HG02943 (cell line): ENCODE measurements around the gene SCRN1.
"Not testable (repeated sequence)": the region's sequence is repeated elsewhere in the genome, so short reads cannot be mapped to it uniquely, and the experiment has no call there.

ENCODE experiments used
- ATAC-seq: cut with Tn5 transposase; IDR thresholded peaks from one replicate; pipeline ENCODE4 v1.9.1; 2021; ENCODE audit warnings: mild to moderate bottlenecking, low read depth, moderate library complexity; ENCODE audit not compliant: unreplicated experiment

SCRN1 gene

DNA sequence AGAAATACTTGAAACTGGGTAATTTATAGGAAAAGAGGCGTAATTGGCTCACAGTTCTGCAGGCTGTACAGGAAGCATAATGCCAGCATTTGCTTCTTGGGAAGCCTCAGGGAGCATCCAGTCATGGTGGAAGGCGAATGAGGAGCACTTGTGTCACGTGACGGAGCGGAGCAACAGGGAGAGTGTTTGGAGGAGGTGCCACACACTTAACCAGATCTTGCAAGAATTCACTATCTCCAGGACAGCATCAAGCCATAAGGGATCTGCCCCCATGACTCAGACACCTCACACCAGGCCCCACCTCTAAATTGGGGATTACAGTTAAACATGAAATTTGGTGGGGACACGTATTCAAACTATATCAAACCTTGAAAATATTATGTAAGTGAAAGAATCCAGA, 94.0 kb downstream of the SCRN1 start:
- no peak for ATAC-seq

DNA sequence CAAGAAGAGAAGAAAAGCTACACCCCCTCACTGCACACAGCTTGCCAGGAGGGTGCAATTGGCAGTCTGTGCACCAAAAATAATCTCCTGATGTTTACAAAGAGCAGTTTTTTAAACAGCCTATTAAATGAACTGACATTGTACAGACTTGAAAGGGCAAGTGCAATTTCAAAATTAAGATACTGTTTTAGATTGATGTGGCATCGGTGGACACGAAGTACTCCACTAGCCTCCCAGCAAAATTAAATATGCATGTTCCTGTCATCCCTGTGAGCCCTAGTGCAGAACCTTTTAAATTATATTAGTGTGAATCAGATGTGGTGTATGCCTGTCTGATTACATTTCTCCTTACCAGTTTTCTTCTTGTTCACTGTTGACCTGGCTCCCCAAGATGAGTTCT, 95.3 kb downstream of the SCRN1 start:
- ATAC-seq = no peak

DNA sequence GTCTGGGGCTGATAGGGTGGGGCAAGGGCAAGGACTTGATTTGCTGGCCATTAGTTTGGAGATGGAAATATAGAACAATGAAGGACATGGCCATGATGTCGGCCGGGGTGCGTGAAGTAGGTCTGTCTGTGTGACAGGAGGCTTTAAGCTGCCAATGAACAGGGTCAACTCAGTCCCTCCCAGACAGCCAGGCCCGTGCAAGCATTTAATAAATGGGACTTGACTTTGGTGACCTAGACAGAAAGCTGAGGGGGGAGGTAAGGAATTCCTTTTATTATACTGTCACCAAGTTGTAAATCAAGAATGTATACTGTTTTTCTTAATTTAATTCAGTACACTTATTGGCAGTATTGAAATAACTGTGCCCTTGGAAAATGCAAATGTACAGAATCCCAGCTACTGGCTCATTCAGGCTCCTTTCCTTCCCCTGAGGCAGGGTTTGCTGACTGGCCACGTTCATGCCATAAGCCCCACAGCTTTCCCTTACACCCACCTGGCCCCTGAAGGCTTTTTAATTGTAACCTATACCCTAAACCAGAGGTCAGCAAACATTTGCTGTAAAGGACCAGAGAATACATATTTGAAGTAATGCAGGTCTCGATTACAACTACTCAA, 96.1 kb downstream of the SCRN1 start:
- no peak for ATAC-seq

DNA sequence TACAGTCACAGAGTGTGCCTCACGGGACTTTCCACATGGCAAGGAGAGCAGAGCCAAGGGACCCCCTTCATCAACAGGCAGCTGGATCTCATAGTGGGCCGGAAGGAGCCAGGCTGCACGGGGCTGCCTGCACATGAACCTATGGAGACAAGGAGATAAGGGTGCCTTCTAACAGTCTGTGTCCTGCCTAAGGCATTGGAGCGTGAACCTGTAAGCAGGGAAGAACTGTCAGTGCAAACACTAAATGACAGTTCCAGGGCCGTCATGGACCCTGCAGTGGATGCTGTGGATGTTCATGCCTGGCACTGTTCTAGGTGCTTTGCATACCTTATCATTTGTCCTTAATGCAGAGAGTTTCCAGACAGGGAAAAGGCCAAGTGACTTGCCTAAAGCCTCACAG, 97.4 kb downstream of the SCRN1 start:
- ATAC-seq = no peak

DNA sequence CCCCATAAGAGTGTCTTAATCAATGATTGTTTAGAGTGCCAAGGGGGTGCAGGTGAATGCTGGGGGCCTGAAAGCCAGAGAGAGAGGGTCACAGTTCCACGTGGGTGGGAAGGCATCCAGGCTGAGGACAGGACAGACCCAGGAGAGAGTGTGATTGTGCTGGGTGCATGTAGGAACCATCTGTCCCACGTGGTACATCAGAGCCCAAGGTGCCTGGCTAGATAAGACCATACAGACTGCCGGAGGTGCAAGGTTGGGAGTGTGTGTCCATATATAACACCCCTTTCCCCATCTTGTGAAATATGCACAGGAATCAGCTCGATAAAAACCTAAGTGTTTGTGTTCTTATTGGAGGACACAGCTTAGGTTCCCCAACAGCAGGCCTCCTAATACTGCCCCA, 97.8 kb downstream of the SCRN1 start:
- ATAC-seq = no peak

DNA sequence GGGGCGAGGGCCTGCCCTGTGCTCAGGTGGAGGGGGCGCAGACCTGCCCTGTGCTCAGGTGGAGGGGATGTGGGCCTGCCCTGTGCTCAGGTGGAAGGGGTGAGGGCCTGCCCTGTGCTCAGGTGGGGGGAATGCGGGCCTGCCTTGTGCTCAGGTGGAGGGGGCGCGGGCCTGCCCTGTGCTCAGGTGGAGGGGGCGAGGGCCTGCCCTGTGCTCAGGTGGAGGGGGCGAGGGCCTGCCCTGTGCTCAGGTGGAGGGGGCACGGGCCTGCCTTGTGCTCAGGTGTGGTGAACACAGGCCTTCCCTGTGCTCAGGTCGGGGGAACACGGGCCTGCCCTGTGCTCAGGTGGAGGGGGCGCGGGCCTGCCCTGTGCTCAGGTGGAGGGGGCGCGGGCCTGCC, 98.8 kb downstream of the SCRN1 start:
- not testable (repeated sequence) for ATAC-seq

DNA sequence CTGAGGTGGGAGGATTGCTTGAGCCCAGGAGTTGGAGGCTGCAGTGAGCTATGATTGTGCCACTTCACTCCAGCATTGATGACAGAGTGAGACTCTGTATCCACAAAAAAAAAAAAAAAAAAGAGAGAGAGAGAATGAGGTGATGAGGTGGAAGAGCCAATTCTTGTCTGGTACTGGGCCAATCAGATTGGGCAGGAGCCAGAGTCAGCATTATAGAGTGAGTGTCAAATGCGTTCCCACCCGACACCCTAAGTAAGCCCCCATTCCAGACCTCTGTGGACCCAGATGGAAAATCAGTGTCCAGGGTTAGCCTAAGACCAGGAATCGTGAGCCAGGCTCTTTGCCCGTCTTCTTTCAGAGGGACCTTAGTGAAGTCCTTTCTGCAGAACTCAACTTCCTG, 99.3 kb downstream of the SCRN1 start:
- ATAC-seq = no peak

DNA sequence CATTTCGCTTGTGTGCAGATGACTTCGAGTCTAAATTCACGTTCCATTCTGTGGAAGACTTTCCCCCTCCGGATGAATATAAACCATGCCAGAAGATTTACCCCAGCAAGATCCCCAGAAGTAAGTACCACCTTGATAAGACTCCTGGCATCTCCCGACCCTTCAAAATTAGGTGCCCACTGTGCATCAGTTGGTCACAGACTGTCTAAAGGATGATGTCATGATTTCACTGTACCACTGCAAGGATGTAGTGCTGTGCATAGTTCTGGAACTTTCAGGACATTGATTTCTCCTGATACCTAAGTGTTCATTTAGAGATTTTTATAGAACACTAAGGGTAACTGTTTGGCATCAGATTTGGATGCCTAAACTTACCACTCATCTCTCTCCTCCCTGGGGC, 100.3 kb downstream of the SCRN1 start:
- no peak for ATAC-seq

DNA sequence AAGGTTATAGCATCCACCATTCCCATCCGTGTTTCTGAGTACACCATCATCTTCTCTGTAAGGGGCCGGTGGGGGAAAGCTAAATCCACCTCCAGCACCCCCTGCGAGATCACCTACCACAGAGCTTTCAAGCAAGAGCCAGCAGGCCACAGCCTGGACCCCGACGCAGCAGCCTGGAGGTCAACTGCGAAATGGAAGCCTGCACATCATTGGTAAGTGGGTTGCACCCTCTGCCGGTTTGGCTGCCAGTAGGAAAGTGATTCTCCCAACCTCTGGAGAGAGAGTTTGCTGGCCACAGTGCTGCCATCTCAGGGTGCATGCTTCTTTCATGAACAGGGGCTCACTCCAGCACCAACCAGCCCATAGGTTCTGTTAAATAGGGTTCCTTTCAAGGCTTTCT, 101.6 kb downstream of the SCRN1 start:
- ATAC-seq = no peak

DNA sequence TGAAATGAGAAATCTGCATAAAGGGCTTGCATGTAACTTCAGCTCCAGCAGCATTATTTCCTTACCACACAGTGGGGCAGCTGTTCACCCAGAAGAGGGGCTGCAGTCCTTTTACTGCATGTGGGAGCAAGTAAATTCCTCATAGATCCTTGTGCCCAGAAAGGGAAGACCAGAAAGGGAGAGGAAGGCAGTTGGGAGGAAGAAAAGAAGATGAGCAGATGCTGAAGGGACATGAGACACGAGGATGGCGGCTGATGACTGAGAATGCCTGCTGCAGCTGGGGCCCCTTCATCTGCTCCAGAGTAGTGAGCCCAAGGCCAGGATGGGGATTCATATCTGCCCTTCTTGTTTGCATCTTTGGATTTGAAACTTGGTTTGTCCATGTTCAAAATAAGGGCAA, 102.8 kb downstream of the SCRN1 start:
- ATAC-seq = no peak

DNA sequence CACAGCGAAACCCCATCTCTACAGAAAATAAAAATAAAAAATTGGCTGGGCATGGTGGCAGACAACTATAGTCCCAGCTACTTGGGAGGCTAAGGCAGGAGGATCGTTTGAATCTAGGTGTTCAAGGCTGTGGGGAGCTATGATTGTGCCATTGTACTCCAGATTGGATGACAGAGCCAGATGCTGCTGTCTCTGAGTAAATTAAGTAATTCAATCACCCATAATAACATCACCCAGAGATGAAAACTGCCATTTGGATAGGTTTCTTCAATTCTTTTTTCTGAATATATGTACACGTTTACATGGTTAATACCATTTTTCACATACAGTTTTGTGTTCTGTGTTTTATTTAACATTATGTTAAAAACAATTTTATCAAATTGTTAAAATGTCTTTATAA, 104.0 kb downstream of the SCRN1 start:
- ATAC-seq = no peak

DNA sequence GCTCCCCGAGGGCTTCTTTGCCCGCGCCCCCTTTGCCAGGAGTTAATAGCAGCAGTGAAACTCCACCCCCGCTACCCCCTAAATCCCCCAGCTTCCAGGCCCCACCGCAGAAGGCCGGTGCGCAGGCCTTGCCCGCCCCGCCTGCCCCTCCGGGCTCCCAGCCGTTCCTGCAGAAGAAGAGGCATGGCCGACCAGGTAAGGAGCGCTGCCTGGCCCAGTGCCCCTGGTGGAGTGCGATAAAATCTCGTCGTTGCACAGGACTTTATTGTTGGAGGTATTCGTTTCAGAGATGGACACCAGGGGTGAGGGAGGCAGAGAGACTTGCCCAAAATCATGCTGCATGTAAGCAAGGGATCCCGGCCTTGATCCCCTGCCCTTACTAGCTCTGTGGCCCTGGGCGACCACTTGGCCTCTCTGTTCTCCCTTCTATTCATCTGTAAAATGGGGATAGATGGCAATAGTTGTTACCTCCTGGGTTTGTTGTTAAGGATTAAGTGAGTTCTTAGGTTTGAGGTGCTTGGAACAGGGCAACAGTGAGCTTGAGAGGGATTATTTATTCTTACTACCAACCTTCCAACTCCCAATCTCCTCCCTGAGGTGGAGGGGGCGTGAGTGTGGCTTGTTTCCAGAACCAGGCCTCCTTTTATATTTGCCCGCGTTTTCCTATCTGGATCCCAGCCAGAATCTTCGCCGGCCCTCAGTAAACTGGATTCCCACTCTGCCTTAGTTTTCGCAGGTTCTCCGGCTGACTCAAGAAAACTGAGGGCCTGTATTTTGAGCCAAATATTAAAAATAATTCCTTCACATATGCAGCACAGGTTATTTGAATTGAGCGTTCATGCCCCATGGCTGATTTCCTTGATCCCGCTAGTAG, 105.0 kb downstream of the SCRN1 start:
- ATAC-seq = no peak

DNA sequence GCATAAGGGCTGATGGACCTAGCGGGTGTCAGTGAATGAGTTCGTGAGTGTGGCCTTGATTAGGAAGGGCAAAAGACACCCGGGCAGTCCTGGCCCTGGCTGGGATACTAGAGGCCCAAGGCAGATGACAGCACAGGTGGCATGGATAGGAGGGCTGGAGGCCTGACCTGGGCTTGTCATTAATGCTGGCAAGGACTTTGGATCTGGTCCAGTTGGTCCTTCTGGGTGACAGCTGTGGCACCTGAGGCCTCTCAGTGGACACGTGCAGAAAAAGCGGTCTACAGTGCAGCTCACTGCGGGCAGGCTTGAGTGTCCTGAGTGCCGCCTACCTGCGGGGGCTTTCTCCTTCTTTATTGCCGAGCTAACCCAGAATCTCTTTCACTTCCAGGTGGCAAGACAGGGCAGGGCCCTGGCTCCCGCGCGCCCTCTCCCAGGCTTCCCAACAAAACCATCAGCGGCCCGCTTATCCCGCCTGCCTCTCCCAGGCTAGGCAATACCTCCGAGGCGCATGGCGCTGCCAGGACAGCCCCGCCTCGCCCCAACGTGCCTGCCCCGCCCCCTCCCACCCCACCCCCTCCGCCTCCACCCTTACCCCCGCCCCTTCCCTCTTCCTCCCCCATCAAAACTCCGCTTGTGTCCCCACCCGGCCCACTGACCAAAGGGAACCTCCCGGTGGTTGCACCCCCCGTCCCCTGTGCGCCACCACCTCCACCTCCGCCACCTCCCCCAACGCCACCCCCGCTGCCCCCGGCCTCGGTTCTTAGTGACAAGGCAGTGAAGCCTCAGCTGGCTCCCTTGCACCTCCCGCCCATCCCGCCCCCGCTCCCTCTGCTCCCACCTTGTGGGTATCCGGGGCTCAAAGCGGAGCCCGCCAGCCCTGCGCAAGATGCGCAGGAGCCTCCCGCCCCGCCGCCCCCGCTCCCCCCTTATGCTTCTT, 105.9 kb downstream of the SCRN1 start:
- ATAC-seq = no peak

DNA sequence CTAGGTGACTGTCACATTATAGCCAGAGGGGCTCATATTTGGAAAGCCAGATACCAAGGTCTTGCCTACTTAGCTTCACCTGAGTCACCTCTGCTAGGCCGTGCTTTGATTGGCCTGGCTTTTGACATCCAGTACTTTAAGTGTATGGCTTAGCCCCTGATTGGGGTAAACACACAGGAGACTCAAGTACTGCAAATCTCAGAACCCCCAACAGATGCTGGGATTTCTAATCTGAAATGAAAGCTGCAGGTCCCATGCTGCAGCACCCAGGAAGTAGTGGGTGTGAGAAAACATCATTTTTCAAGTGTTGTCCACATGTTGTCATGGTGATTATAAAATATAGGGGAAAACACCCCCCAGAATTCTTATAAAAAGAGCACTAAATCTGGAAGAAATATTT, 107.1 kb downstream of the SCRN1 start:
- ATAC-seq = no peak

DNA sequence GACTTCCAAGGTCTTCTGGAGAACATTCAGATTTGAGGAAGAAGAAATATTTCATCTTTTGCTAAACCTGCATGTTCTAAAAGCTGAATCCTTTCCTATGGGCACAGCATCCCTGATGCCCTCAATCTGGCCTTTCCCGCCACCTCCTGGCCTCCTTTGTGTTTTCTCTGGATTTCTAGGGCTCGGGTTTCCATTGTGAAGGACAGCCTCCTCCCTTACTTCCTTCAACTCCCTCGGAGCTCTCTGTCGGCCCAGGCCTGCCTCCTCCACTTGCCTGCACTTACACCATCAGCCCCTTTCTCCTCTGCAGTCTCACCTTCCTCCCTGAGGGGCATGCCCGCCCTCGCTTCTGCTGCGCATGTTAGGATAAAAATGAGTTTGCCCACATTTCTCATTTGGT, 107.9 kb downstream of the SCRN1 start:
- no peak for ATAC-seq

DNA sequence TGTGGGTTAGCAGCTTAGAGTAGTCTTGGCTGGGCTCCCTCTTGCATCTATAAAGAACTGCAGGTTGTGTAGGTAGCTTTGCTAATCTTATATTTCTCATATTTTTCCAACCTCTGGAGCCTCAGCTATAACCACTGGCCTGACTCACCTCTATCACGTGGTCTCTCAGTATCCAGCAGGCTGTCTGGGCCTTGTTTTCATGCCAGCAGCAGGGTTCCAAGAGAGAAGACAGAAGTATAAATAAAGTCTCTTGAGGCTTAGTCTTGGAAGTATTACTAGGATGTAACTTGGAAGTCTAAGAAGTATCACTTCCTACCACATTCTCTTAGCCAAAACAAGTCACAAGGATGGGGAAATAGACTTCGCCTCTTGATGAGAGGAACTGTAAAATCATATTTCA, 110.0 kb downstream of the SCRN1 start:
- no peak for ATAC-seq

DNA sequence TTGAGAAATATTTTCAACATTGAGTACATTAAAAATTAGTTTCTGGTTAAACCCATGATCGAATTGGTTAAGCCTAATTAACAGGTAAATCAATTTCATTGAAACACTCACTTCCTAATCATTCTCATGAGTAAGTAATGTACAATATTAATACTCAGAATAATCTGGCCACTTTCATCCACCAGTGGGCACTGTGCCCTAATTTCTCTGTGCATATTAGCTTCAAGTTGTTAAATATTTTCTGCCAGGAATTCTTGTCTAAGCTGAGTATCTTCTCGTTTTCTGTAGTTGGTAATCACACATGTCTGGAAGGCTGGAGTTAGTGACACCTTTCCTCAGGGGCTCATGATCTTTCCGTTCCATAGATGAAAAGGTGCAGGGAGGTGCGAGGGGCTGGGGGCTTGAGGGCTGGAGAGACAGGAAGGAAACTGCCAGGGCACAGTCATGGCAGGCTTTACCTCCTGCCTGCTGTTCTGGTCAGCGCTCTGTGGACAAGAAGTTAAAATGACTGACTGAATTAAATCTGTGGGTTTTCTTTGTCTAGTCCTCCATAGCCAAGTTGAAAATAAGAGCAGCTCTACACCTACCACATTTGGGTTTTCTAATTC, 111.4 kb downstream of the SCRN1 start:
- no peak for ATAC-seq

DNA sequence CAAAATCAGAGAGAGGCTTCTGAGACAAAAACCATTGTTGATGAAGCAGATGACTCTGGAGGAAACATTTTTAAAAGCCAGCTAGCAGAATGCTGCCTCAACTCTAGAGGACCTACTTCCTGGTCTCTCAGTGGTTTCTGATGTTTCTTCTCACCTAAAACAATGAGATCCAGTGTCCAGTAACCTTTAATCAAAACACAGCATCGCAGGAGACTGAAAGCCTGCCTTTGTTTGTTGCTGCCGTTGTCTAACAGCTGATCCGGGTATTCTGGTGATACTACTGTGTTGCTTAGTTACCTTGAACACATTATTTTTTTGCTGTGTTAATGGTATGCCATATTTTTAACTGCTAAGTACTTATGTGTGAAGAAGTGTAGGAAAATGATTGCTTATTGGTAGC, 112.4 kb downstream of the SCRN1 start:
- ATAC-seq = no peak

DNA sequence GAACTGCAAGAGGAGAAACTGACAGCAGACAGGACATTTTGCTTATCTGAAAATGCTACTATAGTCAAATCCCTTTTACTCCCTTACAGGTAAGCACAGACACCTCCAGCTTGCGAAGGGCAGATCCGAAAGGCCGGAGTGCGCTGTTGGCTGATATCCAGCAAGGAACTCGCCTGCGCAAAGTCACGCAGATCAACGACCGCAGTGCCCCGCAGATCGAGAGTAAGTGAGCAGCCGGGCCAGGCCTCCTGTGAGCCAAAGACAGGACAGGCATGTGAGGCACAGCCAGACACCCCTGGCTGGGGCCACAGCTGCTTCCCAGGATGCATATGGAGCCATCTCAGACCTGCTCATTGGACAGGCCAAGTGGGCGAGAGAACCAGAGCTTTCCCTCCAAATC, 113.9 kb downstream of the SCRN1 start:
- ATAC-seq = no peak

DNA sequence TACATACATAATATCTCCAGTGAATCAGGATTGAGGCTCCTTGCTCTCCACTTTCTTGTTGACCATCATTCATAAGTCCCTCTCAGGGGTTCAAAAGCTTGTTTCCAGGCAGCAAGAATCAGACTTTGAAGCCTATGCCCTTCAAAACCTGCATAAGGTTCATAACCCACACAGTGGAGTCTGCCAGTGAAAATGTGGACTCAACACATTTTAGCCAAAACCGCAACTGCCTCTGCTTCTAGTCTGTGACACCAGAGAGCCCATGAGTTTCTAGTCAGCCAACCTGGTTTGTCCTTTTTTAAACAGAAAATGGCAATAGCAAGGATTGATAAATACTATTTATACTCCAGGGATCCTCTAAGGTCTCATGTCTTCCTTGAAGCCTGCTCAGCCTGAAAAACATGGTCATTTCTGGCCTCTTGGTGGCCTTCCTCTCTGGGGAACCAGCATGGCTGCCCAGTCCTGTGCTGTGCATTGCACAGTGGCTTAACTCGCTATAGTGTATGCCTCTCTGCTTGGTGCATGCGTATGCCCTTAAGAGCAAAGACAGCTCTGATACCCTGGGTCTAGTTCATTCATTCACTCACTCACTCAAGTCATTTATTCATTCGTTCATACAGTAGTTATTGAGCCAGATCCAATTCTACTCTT, 115.8 kb downstream of the SCRN1 start:
- no peak for ATAC-seq
